ENCODE data around the gene RAB5IF.
A peak's percentile ranks its signal among the peaks of the same experiment; 100 is the strongest.

Gene RAB5IF

GRCh38 chr20:36576081-36576445, 29.5 kb upstream of the RAB5IF start:
- Mint-ChIP-seq H3K27me3 (no peaks in the 10 kb centered on the region), H3K27ac (peak overlapping the region; percentile 94), H3K4me1 (peaks cover 29 to 41% of the 10 kb centered on the region in 2 donors), H3K4me3 (peak overlapping the region; percentile 86 to 91), H3K9me3 (no peaks in the 10 kb centered on the region), H3K36me3 (peaks cover 13 to 24% of the 10 kb centered on the region in 2 donors)
- DNase-seq (no peak), ATAC-seq (replicated peaks) (no peak)

DNA sequence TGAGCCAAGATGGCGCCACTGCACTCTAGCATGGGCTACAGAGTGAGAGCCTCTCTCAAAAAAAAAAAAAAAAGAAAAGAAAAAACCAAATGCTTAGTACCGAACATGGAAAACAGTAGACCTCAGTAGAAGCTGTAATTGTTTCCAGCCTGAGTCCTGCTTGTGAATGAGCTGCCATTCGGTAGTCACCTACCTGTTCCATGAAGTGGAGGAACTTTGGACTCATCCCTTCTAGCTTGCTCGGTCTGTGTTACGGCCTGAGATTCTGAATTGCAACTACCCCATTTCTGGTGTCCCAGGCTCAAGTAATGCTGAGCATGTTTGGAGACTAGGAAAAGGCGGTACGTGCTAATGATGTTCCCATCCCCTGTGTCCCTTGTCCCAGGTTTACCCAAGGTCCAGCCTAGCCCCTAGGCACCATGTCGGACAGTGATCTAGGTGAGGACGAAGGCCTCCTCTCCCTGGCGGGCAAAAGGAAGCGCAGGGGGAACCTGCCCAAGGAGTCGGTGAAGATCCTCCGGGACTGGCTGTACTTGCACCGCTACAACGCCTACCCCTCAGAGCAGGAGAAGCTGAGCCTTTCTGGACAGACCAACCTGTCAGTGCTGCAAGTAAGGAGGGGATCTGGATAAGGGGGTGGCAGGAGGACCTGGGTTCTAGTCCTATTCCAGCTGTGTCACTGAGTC, 27.1 kb upstream of the RAB5IF start:
- DNase-seq (no peak), ATAC-seq (replicated peaks) (no peak)
- no peak overlapping the region for H3K27ac Mint-ChIP-seq
- peaks cover 24 to 31% of the 10 kb centered on the region in 2 donors for H3K36me3 Mint-ChIP-seq
- no peak overlapping the region for H3K4me3 Mint-ChIP-seq
- no peaks in the 10 kb centered on the region for H3K9me3 Mint-ChIP-seq
- no peaks in the 10 kb centered on the region for H3K27me3 Mint-ChIP-seq
- H3K4me1 Mint-ChIP-seq = peaks cover 21 to 26% of the 10 kb centered on the region in 2 donors

DNA sequence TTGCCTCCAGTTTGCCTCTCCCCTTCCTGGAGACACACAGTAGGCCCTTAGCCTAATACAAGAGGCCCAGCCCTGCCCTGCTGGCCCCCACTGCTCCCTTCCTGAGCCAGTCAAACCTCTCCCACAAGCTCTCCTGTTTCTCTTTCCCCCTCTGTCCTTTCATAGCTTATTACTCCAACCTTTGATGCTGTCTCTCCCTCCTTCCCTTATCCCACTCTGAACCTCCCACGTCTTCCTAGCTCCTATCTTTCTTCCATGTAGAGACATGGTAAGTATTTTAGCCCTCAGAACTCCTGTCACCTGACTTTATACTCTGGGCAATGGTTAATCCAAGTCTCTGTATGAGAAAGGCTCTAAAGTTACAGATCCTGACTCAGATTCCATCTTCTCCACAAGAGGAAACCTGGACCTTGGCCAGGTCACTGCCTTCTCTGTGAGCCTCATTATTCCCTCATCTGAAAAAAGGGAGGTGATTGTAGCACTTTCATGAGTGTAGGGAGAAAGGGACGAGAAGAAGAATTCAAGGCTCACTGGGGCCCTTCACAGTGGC, 25.5 kb upstream of the RAB5IF start:
- ATAC-seq (replicated peaks) (no peak), DNase-seq (no peak)
- Mint-ChIP-seq H3K4me1 (peaks cover 20 to 21% of the 10 kb centered on the region in 2 donors), H3K27me3 (no peaks in the 10 kb centered on the region), H3K4me3 (no peak overlapping the region), H3K9me3 (no peaks in the 10 kb centered on the region), H3K27ac (peak overlapping the region; percentile 10), H3K36me3 (peaks cover 26 to 31% of the 10 kb centered on the region in 2 donors)

GRCh38 chr20:36582322-36582721, 23.3 kb upstream of the RAB5IF start:
- peak overlapping the region; percentile 14 for H3K27ac Mint-ChIP-seq

GRCh38 chr20:36582821-36583220, 22.8 kb upstream of the RAB5IF start:
- no peaks in the 10 kb centered on the region for H3K27me3 Mint-ChIP-seq
- H3K27ac Mint-ChIP-seq = peak overlapping the region; percentile 14
- H3K9me3 Mint-ChIP-seq = peaks cover 0 to 5% of the 10 kb centered on the region in 2 donors
- peaks cover 19 to 20% of the 10 kb centered on the region in 2 donors for H3K4me1 Mint-ChIP-seq
- no peak for DNase-seq
- peaks cover 34 to 40% of the 10 kb centered on the region in 2 donors for H3K36me3 Mint-ChIP-seq
- H3K4me3 Mint-ChIP-seq = no peak overlapping the region
- ATAC-seq (replicated peaks) = no peak

More at GRCh38 chr20:36582322-36582721, 23.3 kb upstream of the RAB5IF start:
- peaks cover 0 to 2% of the 10 kb centered on the region in 2 donors for H3K9me3 Mint-ChIP-seq
- peaks cover 14 to 16% of the 10 kb centered on the region in 2 donors for H3K4me1 Mint-ChIP-seq
- no peaks in the 10 kb centered on the region for H3K27me3 Mint-ChIP-seq
- DNase-seq (no peak), ATAC-seq (replicated peaks) (no peak)
- H3K4me3 Mint-ChIP-seq = no peak overlapping the region
- peaks cover 30 to 35% of the 10 kb centered on the region in 2 donors for H3K36me3 Mint-ChIP-seq

GRCh38 chr20:36584018-36584481, 21.5 kb upstream of the RAB5IF start:
- H3K4me1 Mint-ChIP-seq = peaks cover 20% of the 10 kb centered on the region in 2 donors
- no peak overlapping the region for H3K4me3 Mint-ChIP-seq
- no peak overlapping the region for H3K27ac Mint-ChIP-seq
- H3K9me3 Mint-ChIP-seq = peaks cover 0 to 5% of the 10 kb centered on the region in 2 donors
- H3K36me3 Mint-ChIP-seq = peaks cover 37 to 45% of the 10 kb centered on the region in 2 donors
- H3K27me3 Mint-ChIP-seq = no peaks in the 10 kb centered on the region
- DNase-seq (no peak), ATAC-seq (replicated peaks) (no peak)

DNA sequence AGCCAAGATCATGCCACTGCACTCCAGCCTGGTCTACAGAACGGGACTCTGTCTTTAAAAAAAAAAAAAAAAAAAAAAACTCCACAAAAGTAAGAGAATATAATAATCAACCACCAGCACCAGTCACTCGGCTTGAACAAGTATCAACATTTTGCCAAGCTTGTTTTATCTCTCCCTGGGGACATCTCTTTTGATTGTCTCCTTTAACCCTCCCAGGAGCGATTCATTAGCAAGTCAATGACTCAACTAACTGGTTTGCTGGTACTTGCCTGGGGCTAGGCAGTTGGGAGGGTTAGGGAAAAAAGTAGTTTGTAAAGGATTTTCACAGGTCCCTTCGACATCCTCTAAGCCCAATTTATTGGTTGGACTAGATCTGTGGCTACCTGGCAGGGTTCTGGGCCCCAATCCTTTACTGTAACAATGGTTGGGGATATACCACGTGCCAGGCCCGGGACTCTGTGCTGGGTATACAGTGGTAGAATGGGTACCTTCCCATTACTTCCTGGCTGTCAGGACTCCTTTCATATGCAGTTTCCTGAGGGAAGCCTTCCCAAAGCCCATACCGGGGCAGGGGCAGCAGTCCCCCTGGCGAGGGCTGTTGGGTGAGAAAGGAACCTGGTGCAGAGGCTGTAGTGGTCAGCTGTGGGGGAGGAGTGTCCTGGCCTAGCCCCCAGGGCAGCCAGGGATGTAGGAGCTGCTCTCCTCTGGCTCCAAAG, 20.0 kb upstream of the RAB5IF start:
- DNase-seq = no peak
- Mint-ChIP-seq H3K27me3 (no peaks in the 10 kb centered on the region), H3K9me3 (peaks cover 0 to 5% of the 10 kb centered on the region in 2 donors), H3K4me3 (no peak overlapping the region), H3K36me3 (peaks cover 31 to 44% of the 10 kb centered on the region in 2 donors), H3K27ac (no peak overlapping the region), H3K4me1 (peaks cover 15 to 19% of the 10 kb centered on the region in 2 donors)
- no peak for ATAC-seq (replicated peaks)

GRCh38 chr20:36587388-36588070, 18.1 kb upstream of the RAB5IF start:
- Mint-ChIP-seq H3K4me3 (peak overlapping the region in 1 of 2 donors; percentile 29), H3K27me3 (no peaks in the 10 kb centered on the region), H3K4me1 (peaks cover 27 to 32% of the 10 kb centered on the region in 2 donors), H3K27ac (peak overlapping the region; percentile 56), H3K9me3 (peaks cover 0 to 5% of the 10 kb centered on the region in 2 donors), H3K36me3 (peaks cover 37 to 55% of the 10 kb centered on the region in 2 donors)
- ATAC-seq (replicated peaks) = peak; percentile 41 to 54
- no peak for DNase-seq

DNA sequence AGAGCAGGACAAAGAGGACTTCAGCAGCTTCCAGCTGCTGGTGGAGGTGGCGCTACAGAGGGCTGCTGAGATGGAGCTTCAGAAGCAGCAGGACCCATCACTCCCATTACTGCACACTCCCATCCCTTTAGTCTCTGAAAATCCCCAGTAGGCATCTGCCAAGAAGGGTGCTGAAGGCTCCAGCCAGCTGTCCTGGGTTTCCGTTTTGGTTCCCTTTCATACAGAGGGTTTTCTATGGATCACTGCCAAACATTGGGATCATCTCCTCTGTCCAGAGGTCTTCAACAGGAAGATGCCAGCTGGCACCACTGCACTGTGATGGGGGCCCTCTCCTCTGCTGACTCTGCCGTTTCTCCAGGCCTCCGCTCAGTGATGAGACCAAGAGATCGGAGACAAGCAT, 14.3 kb upstream of the RAB5IF start:
- Mint-ChIP-seq H3K27me3 (no peaks in the 10 kb centered on the region), H3K4me1 (peaks cover 49 to 68% of the 10 kb centered on the region in 2 donors), H3K4me3 (no peak overlapping the region), H3K27ac (peak overlapping the region; percentile 85), H3K9me3 (peaks cover 0 to 5% of the 10 kb centered on the region in 2 donors), H3K36me3 (peaks cover 45 to 64% of the 10 kb centered on the region in 2 donors)
- no peak for ATAC-seq (replicated peaks)
- no peak for DNase-seq

GRCh38 chr20:36591854-36592641, 13.5 kb upstream of the RAB5IF start:
- no peaks in the 10 kb centered on the region for H3K27me3 Mint-ChIP-seq
- peak overlapping the region; percentile 5 for H3K27ac Mint-ChIP-seq
- H3K36me3 Mint-ChIP-seq = peaks cover 40 to 59% of the 10 kb centered on the region in 2 donors
- no peak for DNase-seq
- H3K4me1 Mint-ChIP-seq = peaks cover 44 to 63% of the 10 kb centered on the region in 2 donors
- no peak for ATAC-seq (replicated peaks)
- no peak overlapping the region for H3K4me3 Mint-ChIP-seq
- peaks cover 0 to 5% of the 10 kb centered on the region in 2 donors for H3K9me3 Mint-ChIP-seq

GRCh38 chr20:36593347-36593929, 12.1 kb upstream of the RAB5IF start:
- H3K36me3 Mint-ChIP-seq = peaks cover 33 to 53% of the 10 kb centered on the region in 2 donors
- peaks cover 42 to 62% of the 10 kb centered on the region in 2 donors for H3K4me1 Mint-ChIP-seq
- DNase-seq = no peak
- no peaks in the 10 kb centered on the region for H3K9me3 Mint-ChIP-seq
- H3K27me3 Mint-ChIP-seq = no peaks in the 10 kb centered on the region
- no peak for ATAC-seq (replicated peaks)
- no peak overlapping the region for H3K27ac Mint-ChIP-seq
- no peak overlapping the region for H3K4me3 Mint-ChIP-seq

- Mint-ChIP-seq H3K27ac (peak overlapping the region; percentile 69), H3K4me3 (peak overlapping the region; percentile 11 to 14)
These were observed 5.7 kb upstream of the RAB5IF start for GRCh38 chr20:36599912-36600345.

GRCh38 chr20:36601540-36601939, 4.0 kb upstream of the RAB5IF start:
- ATAC-seq (replicated peaks) = no peak
- H3K4me1 Mint-ChIP-seq = peaks cover 25 to 62% of the 10 kb centered on the region in 2 donors
- peaks cover 0 to 9% of the 10 kb centered on the region in 2 donors for H3K36me3 Mint-ChIP-seq
- H3K9me3 Mint-ChIP-seq = no peaks in the 10 kb centered on the region
- no peaks in the 10 kb centered on the region for H3K27me3 Mint-ChIP-seq
- no peak for DNase-seq
- no peak overlapping the region for H3K4me3 Mint-ChIP-seq
- H3K27ac Mint-ChIP-seq = peak overlapping the region; percentile 43

More at GRCh38 chr20:36599912-36600345, 5.7 kb upstream of the RAB5IF start:
- H3K27me3 Mint-ChIP-seq = no peaks in the 10 kb centered on the region
- ATAC-seq (replicated peaks) (peak; percentile 20 to 22), DNase-seq (no peak)
- peaks cover 26 to 64% of the 10 kb centered on the region in 2 donors for H3K4me1 Mint-ChIP-seq
- no peaks in the 10 kb centered on the region for H3K9me3 Mint-ChIP-seq
- peaks cover 6 to 14% of the 10 kb centered on the region in 2 donors for H3K36me3 Mint-ChIP-seq

Data from stimulated activated naive B cell treated with anti-CD40 and anti-IgM and Interleukin-4, amounts not matched to agents 10 μg/mL and 1 μg/mL and 100 μg/mL, for 72 hours (primary cell).